ENCODE measurements around the gene LHX4. TPM values are rescaled to one million over a fixed set of nuclear protein-coding genes. Genes with fewer than 3 reads are reported as not detected.
A peak's percentile ranks its signal among the peaks of the same experiment; 100 is the strongest.

The LHX4 gene
- total RNA-seq, 1 experiment from 2014 or later: 0.28 TPM

DNA sequence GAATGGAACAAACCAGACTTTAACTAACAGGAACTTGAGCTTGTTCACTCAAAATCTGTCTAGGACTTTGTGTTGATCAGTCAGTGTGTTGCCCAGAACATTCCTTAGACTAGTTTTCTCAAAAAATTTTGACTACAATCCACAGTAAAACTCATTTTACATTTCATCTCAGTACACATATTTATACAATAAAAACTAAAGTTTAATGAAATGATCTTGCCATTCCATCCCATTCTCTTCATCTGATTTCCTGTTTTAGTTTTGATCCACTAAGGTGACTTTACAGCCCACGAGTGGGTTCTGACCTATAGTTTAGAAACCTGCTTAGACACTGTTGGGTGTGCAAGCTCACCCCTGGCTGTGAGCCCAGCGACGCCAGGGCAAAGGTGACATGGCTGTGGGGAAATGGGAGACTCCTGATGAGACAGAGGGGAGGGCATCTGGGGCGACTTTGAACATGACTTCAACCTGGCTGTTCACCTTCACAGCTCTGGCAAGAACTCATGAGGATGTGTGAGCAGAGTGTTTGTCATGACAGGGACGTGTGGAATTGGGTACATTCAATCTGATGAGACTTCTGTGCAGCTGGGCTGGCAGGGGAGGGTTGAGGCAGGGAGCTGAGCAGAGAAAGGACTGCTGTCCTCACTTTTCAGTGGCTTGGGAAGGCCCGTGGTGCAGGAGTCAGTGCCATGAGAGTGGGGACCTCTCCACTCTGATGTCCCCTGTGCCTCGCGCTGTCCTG, 40.6 kb downstream of the LHX4 start:
- peak; percentile 56 for DNase-seq (ENCODE audit: low spot score)

DNA sequence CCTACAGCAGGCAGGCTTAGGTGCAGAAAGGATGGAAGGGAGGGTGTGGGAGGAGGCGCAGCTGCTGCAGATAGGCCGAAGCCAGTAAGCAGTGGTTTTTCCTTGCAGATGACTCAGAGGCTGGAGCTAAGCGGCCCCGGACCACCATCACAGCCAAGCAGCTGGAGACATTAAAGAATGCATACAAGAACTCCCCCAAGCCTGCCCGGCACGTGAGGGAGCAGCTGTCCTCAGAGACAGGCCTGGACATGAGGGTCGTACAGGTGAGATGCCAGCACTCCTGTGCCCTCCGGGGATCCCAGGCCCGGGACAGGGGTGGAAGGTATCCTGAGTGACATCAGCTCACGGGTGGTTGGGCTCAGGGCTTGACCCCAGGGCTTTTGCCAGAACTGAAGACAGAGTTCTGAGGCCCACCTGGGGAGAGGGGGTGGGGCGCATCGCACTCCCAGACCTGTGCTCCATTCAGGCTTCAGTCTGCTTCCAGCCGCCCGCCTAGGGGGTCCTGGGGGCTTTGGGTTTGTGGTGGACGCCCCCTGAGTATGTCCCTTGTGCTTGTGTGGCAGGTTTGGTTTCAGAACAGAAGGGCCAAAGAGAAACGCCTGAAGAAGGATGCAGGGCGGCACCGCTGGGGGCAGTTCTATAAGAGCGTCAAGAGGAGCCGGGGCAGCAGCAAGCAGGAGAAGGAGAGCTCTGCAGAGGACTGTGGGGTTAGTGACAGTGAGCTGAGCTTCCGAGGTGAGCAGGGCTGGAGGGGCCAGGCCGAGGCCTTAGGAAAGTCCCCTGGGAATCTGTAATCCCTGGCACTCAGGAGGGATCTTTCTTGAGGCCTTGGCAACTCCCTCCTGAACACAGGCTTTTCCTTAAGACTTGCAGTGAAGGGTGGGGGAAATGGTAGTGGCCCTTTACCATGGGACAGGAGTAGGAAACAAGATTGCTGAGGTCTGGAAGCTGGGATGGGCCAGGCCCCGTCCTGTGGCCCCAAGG, 41.5 kb downstream of the LHX4 start:
- DNase-seq (ENCODE audit: low spot score): no peak

DNA sequence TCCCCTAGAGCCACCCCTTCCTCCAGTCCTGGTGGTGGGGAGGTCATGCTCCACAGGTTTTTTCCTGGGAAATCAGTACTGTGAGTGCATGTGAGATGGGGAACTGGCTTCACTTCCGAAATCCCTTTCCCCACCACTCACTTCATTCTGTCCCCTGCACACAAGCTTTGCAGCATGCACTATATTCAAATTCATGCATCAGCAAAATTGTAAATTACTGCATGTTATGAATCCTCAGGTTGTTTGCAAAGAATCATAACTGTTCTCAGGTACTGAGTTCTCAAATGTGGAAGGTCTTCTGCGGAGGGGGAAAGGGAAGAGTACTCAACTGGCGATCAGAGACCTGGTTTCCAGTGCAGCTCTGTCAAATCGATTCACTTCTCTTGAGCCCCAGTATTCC, 42.3 kb downstream of the LHX4 start:
- DNase-seq (ENCODE audit: low spot score): no peak

DNA sequence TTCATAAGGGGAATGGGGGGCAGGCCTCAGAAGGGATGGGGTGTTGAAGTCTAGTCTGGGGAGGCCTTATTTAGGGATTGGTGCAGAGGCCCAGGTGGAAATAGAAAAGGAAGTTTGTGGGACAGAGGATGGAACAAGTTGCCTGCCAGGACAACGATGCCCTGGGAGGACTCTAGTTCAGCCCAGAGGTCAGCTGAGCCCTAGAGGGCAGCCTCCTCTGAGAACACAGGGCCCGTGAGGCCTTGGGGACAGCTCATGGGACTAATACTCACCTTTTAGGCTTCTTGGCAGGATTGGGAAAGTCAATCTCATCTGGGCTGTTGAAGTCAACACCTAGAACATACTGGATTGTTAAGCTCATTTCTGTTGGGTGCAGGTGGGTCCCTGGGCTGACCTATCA, 43.0 kb downstream of the LHX4 start:
- no peak for DNase-seq (ENCODE audit: low spot score)

DNA sequence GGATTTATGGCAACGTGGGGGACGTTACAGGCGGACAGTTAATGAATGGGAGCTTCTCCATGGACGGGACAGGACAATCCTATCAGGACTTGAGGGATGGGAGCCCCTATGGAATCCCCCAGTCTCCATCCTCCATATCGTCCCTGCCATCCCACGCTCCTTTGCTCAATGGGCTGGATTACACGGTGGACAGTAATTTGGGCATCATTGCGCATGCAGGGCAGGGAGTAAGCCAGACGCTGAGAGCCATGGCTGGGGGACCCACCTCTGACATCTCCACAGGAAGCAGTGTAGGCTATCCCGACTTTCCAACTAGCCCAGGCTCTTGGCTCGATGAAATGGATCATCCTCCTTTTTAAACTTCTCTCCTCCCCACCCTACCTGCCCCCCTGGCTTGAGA, 44.2 kb downstream of the LHX4 start:
- DNase-seq (ENCODE audit: low spot score): no peak

DNA sequence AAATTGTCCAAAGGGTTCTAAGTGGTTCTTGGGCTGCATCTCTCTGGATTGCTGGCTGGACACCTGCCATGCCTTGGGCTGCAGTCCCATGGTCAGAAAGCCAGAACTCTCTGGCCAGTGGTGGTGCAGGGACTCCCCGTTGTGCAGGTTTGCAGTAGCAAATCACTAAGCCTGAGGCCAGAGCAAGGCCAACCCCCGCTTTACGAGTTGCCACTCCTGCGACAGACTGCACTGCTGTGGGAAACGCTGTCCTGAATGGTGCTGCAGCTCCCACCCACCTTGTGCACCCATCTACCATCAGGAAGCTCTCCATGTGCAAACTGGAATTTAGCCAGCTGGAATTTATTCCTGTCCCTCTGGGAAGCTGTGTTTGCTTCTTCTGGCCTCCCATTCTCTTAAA, 45.7 kb downstream of the LHX4 start:
- no peak for DNase-seq (ENCODE audit: low spot score)

DNA sequence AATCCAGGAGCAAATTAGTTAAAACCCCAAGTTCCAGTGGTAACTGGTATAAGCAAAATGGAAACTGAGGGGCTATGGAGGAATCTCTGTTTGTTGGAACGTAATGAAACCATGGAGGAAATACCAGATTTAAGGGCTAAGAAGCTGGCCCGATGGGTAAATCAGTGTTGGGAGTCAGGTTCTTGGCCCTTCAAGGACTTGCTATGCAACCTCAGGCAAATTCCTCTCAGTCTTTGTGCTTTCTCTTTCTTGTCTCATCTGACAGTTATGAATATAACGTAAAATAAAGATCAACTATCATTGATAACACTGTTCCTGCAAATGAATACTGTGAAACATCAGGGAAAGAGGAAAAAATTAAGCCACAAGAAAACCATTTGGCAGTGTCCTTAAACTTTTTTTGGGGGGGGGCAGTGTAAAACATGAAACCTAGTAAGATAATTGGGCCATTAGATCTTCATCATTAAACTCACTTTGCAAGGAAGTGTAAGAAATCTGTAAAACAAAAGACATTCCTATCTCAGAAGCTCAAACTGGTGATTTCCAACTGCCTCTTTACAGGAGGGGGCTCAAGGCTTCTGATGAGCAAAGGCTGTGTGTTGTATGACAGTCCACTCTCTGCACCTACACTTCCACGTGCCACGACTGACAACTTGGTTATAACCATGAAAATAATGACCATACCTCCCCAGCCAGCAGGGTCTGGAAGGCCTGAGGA, 47.6 kb downstream of the LHX4 start:
- no peak for DNase-seq (ENCODE audit: low spot score)

DNA sequence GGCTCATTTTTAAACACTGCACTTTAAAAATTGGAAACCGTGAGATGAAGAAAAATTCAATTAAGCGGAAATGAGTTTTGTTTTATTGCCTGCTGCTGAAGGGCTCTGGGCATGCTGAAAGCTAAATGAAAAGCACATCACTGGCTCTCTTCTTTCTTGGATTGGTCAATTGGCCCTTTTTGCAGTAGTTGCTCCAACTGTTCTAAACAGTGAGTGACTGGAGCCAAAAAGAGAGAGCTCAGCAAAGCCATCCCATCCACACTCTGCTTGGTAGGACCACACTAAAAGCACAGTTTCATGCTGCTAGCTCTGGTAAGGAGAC, 48.1 kb downstream of the LHX4 start:
- DNase-seq (ENCODE audit: low spot score): no peak

DNA sequence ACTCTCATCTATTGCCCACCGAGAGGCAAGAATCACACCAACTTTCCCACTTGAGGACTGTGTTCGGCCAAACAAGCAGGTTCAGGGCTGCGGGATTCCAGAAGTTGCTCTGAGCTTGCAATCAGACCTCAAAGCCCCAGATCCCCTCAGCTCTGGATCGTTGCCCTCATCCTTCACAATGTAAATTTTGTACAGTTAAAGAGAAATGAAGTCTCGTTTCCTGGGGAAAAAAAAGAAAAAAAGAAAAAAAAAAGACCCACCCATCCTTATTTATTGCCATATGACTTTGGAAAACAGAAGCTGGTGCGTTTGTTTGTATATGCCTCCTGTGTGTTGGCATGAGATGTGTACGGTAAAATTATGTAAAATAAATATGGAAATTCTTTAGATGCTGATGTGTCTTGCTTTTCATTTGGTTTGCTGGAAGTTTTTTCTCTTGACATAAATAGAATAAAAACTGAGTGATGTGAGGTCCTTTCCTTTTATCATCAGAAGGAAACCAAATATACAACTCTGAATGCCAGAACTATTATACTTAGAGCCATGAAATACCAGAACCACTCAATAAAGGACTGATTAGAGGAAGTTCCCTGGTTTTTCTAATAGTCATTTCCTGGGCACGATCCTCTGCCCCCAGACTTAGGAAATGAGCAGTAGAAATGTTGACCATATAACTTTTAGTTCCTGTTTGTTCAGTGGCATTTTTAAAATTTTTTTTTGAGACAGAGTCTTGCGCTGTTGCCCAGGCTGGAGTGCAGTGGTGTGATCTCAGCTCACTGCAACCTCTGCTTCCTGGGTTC, 48.7 kb downstream of the LHX4 start:
- no peak for DNase-seq (ENCODE audit: low spot score)

DNA sequence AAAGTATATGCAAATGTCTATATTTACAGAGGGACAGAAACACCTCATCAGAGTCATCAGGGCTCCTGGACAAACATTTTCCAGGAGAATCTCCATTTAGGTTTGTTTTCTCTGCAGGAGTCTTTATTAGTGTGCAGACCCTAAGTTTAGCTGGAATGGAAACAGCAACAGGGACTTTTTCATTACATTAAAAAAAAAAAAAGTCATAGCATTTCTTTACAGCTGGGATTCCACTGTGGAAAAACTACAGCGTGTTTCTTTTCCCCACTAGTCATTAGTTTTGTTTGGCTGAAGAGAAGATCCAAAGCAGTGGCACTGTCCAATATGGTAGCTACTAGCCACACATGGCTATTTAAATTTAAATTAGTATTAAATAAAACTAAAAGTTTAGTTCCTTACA, 49.6 kb downstream of the LHX4 start:
- no peak for DNase-seq (ENCODE audit: low spot score)

DNA sequence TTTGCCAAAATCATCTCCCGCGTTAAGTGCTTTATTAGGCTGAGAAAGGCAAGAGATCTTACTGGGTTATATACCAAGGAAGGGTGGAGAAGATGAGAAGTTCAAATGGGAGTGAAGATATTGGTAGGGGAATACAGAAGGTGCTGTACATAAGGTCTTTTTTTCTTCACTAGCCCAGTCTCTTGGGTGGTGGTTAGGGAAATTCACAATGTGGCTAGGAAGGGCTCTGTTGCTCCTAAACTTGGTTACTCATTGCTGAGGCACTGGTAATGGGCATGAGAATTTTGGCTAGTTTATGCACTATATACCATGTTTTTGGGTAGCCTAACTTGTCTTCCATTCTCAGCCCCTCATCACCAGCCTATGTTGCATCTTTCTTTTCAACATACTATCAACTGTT, 50.6 kb downstream of the LHX4 start:
- DNase-seq (ENCODE audit: low spot score): no peak

DNA sequence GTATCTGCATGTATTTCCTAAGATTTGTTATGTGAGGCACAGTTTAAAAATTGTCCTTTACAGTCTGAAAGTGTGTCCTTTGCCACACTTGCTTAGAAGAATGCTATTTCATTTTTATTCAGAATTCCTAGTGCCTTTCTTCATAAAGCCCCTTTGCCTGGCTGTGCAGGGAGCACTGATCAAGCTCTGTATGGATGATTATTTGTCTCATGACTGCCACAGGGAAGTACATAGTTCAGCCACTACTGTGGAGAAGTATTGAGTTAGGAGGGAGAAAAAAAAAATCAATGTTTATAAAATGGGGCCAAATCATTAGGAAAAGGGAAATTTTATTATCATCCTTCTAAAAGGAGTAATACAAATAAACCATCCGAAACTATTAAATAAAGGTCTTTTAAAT, 51.4 kb downstream of the LHX4 start:
- no peak for DNase-seq (ENCODE audit: low spot score)

DNA sequence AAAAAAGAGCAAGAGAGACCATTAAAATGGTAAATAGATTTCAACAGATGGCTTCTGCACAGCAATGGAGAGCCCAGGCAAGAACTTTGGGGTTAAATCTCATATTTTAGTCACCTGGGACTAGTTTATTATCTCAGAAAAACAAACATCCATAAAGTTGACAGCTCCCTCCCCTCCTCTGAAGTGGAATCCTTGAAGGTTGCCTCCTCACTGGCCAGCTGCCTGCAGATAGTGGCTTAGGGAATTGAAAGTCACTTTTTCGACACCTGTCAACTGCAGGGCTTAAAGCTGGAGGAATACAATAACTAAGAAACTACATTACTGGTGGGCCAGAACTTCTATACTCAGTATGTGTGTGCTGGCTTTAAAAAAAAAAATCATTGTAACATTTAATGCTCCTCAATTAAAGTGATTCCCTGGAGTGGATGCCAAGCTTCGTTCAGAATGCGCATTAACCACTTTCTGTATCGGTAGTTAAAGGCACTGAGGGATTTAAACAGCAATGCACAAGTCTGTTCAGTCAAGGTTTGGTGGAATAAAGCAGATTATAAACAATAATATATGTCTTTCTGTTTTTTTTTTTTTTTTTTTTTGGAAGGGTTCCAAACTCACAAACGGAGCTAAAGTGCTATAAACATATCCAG, 52.5 kb downstream of the LHX4 start:
- no peak for DNase-seq (ENCODE audit: low spot score)

DNA sequence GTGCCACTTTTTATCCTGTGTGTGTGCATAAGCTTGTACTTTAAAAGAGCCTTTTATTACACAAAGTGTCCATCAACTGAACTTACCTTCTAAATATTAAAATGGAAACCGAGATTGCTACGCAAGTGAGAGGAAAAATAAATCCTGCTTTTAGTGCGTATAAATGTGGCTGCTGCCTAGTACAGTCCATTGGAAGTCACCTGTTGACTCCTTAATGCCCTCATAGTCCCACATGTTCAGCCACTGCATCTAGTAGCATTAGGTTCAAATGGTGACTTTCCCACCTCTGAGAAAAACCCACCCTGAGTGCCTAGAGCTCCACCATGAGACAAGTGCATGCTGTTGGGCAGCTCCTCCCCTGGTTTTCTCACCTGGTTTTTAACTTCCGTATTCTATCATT, 53.0 kb downstream of the LHX4 start:
- no peak for DNase-seq (ENCODE audit: low spot score)

DNA sequence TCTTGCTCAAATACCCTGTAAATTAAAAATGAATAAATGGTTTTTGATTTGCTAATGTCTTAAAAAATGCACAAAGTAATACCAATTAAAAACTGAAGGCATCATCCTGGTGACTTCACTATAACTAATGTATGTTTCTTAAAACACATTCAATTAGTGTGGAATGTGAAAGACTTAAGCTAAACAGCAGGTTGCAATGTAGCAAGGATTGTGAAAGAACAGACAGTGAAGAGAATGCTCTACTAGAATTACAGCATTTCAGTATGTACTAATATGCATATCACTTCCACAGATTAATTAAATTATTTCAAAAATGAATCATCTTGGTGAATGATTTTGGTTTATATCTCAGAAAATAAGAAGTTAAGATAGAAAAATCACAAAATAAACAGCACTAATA, 56.4 kb downstream of the LHX4 start:
- DNase-seq (ENCODE audit: low spot score): no peak

DNA sequence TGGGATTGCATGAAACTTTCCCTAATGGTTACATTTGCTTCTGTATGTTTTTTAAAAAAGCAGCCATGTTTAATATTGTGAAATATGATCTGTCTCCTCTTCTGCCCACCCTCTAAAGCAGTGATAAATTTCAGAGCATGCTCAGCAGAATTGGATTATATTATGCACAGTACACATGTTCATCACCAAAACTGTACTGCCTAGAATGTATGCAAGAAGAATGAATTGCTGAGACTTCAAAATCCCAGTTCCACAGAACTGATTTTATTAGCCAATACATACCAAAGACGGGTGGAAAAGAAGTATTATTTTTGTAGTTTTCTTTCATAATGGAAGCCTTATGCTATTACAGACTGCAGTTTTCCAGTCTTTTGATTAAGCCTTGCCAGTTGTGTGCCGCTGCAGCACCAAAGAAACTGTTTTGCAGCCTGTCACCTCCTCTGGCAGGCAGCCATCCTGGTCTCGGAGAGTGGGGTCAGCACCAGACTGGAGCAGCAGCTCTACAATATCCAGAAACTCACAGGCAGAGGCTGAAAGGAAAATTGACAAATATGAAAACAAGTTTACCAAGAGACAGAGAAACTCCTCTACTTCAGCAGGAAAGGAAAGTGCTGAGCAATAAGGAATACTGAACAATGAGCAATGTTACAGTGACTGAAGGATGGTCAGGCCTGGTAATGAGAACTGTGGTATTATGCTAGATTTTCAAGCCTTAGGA, 58.1 kb downstream of the LHX4 start:
- no peak for DNase-seq (ENCODE audit: low spot score)

DNA sequence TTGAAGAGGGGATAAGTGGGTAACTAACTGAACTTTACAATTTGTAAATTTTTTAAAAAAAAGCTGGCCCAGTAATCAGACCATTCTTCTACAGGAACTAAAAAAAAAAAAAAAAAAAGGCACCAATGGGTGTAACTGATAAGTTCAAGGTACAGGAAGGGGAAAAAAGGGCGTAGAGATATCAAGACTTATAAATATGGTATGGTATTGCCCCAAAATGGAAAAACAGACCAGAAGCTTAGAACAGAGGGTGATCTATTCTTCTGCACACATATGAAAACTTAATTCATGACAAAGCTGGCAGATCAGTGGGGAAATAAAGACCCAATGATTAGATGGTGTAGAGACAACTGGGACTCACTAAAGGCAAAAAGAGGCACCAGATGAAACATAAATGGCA, 58.9 kb downstream of the LHX4 start:
- no peak for DNase-seq (ENCODE audit: low spot score)

DNA sequence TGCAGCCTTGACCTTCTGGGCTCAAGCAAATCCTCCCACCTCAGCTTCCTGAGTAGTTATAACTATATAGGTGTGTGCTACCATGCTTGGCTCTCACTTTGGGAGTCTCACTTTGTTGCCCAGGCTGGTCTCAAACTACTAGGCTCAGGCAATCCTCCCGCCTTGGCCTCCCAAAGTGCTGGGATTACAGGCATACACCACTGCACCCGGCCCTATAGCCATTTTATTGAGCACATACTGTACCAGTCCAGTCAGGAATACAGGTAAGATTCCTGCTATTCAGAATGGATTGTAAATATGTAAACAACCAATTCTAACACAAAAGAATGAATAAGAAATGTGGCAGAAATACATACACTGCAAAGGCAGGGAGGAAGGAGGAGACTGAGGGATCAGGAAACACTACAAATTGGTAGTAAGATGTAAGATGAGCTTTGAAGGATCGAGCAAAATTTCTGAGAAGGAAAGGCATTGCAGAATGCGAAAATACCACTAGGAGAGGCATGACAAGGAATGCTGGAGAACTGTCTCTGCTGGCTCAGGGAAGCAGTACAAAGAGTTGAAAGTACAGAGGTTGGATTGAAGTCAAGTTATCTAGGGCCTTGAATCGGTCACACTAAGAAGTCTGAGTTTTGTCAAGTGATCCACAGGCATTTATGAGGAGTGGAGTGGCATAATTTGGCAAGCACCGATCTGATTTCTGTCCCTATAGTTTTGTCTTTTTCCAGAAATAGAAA, 60.4 kb downstream of the LHX4 start:
- DNase-seq (ENCODE audit: low spot score): no peak

DNA sequence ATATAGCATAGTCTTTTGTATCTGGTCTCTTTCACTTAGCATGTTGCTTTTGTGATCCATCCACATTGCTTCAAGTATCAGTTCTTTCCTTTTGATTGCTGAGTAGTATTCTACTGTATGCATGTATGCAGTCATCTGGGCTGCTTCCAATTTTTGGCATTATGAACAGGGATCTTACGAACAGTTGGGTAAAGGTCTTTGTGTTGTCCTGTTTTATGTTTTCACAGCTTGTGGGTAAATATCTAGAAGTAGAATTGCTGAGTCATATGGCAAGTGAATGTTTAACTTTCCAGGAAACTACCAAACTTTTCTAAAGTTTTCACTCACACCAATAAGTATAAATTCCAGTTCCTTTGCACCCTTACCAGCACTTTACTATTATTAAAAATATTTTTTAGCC, 60.9 kb downstream of the LHX4 start:
- no peak for DNase-seq (ENCODE audit: low spot score)

DNA sequence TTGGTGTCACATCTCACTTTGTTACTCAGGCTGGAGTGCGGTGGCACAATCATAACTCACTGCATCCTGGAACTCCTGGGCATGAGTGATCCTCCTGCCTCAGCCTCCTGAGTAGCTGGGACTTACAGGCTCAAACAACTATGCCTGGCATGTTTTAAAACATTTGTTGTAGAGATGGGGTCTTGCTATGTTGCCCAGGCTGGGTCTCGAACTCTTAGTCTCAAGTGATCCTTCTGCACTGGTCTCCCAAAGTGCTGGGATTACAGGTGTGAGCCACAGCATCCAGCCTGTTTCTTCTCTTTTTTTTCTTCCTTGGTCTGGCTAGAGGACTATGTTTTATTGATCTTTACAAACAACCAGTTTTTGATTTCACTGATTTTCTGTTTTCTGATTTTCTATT, 64.6 kb downstream of the LHX4 start:
- DNase-seq (ENCODE audit: low spot score): no peak

Data from HT-29 (cell line).